Activated T-cell treated with anti-CD3 and anti-CD28 coated beads for 24 hours (primary cell): ENCODE measurements around the gene CCDC51.
"Not testable (repeated sequence)": the region's sequence is repeated elsewhere in the genome, so short reads cannot be mapped to it uniquely, and the experiment has no call there.

ENCODE experiments used
- DNase-seq: peaks from one replicate; pipeline ENCODE4 v3.0.0-alpha.2; 2020; ENCODE audit warnings: low read depth

The CCDC51 gene

DNA sequence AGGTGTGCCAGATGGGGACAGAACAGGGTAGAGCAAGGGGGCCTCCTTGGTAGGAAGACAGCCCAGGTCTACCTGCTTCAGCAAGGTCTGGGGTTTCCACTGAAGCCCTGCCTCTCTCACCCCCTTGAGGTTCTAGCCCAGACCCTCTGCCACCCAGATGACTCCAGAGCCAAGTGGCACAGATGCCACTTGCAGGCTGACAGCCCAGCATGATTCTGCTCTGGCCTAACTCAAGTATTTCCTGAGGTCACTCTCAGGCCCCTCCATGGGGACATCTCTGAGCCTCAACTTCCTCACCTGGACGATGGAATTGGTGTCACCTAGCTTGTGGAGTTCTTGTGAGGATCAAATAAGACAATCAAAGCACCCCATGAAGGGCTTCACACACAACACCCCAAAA is 33.9 kb downstream of the CCDC51 start:
- no peak for DNase-seq

DNA sequence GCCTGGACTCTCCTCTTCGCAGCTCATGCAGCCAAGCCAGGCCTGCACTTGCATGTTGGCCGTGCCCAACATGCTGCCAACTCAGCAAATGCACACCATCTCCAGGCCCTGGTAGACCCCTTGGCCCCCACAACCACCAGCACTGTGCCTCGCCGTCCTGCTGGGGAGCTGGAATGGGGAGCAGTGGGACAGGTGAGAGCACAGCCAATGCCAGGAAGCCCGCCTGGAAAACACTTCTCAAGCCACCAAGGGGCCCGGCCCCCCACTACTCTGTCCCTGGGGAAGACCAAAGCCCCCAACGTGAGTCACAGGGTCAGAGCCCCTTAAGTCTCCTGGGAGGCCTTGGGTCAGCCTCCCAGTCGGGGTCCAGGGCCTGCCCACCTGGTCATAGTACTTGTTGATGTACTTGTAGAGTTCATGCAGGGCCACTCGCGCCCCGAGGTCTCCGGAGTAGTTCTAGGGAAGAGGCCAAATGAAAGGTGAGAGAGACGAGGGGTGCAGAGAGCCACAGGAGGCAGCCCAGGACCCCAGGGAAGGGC is 34.5 kb downstream of the CCDC51 start:
- no peak for DNase-seq

DNA sequence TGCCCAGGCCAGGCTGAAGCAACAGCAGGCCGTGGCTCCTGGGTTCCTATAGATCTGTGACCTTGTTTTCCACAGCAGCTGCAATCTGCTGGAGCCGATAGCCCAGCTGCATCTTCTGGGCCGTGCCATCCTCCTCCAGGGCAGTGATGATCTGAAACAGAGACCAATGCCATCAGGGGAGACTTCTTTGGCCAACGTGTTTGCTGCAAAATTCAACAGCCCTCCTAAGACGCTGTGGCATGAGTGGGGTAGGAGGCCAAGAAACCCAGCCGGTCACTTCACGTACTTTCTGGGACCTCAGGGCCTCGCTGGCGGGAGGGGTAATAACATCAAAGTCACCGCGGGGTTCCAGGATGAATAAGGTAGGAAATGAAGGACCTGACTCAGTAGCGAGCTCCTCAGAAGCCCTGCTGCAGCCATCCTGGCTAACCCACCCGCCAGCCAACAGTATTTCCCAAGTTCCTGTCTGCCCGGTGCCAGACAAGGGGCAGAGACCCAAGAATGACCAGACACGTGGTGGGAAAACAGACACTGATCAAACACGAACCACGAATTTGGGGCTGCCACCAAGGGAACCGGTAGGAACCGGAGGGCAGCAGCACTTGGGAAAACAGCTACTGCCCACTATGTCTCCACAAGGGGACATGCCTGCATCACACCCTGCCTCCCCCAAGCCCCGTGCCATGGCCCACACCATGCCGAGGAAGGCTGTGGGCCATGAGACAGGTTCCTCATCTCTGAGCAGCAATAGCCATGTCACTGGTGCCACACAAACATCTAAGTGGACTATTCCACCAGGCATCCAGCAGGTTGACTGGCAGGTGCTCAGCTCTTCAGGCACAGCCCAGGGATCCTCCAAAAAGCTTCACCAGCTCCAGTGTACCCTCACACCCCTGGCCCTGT is 35.2 kb downstream of the CCDC51 start:
- no peak for DNase-seq

DNA sequence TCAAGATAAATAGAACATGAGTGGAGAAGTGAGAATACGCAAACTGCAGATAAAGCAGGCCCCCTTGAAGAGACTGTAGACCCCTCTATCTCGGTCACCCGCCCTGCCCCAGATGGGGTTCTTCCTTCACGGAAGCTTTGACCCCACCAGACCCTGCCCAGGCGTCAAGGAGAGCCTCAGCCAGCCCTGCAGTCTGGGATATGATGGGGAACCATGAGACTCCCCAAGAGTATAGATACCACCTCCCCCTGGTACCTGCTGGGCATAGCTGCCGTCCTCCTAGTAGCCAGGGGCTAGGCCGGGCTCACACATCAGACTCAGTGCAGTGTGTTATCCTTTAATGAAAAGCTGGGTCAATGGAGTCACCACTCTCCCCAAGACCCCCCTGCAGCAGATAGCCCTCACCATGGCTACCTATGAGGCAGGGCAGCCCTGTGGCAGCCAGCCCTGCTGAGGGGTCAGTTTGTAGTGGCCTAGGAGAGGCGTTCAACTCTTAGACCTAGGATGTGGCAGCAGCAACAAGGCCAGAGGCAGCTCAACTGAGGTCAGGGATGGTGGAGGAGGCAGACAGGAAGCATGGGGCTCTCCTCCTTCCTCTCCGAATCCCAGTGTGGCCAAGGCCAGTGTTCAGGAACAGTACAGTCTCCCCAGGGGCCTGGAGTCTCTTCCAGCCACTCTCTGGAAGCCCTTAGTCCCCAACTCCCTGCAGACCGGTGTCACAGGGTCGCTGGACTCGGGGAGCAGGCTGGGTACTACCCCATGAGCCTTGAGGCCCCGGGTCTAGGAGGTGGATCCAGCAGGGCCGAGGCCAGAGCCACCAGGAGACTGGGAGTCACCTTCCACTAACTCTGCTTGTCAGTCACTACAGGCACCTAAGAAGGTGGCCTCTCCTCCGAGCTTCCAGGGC is 36.1 kb downstream of the CCDC51 start:
- no peak for DNase-seq

DNA sequence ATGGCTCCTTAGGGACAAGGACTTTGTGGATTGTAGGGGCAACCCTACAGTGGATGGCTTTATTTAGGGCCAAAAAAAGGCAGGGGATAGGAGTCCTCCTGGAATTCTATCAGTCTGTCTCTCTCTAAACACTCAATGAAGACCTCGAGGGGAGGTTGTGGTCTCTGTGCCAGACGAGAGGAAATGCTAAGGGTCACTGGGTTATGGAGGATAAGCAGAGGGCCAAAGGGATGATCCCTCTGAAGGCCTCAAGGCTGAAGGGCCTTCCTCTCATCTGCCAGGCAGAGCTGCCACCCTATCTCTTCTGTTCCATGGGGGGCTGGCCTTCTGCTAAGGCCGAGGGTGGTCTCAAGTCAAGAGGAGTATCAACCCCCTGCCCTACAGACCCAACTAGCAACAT is 37.0 kb downstream of the CCDC51 start:
- no peak for DNase-seq

DNA sequence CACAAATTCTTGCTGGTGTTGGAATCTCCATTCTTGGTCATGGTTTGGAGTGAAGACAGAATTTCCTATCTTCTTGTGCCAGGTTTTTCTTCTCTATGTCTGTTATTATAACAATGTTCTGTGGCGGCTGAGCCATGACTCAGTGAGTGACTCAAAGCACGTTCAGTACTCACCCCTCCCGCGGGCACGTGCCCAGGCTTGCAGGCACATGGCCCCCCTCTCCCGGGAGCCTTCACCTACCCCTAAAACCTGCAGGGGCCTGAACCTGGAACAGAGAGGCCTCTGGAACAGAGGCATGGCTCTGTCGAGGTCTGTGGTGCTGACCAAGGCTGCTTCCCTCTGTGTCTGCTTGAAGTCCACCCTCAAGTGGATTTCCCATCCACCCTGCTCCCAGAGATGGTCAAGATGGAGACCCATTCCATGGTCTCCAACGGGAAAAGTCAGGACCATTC is 37.6 kb downstream of the CCDC51 start:
- no peak for DNase-seq

DNA sequence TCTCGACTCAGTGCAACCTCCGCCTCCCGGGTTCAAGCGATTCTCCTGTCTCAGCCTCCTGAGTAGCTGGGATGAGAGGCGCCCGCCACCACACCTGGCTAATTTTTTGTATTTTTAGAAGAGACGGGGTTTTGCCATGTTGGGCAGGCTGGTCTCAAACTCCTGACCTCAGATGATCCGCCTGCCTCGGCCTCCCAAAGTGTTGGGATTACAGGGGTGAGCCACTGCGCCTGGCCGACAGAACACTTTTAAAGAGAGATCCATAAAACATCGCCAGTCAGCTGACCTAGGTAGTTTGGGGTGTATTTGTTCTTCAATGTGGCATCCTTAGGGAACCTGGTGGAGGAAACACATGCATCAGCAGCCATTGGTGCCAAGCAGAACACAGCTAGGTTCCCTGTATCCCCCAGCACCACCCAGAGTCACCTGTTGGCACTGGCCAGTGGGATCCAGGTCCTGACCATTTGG is 38.5 kb downstream of the CCDC51 start:
- DNase-seq = not testable (repeated sequence)

DNA sequence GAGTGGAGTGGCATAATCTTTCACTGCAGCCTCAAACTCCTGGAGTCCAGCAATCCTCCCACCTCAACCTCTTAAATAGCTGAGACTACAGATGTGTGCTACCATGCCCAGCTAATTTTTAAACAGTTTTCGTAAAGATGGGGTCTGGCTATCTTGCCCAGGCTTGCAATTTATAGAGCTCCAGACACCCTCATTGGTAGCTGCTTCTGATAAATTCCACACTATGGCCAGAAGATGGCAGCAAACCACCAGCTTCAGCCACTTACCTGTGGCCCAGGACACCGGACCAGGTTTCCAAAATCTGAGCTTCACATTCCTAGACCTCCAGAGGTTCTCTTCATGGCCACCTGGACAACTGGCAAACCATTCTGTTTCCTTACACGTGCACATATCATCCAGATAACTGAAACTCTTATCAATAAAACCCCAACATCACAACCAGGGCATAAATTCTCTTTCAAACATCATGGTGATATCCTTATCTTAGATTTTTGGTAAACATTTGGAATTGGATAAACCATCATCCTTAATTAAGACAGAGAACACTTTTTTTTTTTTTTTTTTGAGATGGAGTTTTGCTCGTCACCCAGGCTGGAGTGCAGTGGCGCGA is 39.0 kb downstream of the CCDC51 start:
- DNase-seq = peak; percentile 44

DNA sequence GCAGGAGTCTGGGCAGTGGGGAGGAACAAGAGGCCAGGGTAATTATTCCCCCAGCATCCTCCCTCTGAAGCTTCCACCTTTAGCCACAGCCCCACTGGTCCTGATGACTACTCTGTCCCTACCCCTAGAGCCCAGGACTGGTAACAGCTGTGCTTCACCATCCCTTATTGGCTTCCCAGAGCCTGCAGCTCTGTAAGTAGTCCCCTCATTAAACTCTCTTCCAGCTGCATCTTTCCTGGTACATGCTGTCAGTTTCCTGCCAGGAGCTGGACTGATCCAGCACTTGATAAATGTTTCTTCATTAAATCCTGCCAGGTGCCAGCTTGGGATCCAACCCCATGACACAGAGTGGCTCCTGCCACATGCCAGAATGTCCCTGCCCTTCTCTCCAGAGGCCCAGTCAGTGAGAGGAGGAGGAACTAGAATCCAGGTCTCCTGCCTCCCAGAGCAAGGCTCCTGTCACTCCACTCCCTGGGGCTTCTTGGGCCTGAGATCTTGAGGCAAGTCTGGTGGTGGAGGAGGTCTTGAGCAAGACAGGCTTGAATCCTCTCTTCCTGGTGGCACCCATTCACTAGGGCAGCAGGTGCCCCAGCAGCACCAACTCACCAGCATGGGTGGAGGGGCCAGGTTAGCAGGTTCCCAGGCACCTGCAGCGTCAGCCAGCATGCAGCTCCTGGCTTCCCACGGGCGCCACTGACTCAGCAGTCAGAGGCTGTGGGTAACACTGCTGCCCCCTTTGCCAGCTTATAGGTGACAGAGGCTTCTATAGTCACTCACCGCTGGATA is 40.3 kb downstream of the CCDC51 start:
- no peak for DNase-seq

DNA sequence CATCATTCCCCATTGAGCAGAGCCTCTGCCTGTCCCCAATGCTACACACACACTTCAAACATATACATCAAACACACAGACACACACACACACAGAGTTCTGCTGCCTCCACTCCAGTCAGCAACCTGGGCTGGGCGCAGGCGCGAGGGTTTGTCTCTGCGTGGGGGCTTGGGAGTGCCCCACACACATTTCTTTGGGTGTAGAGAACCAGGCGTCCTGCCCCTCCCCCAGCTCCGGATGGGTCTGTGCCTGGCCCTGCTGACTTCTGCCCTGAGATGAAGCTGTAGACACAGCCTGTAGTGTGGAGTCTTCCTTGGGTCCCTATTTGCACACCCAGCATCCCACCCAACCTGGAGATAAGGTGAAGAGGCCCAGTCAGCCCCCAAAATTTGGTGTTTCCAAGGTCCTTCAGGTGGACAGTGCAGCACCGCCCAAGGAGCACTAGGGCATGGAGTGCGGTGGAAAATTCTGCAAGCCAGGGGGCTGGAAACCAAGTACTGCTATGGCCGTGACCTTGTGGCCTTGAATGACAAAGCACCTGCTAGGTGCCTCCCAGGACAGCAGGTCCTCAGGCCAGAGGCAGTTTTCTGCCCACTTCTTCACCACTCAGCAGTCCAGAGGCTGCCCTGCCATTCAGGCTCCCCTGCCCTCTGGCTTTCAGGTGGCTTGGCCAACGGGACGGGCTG is 41.1 kb downstream of the CCDC51 start:
- no peak for DNase-seq

DNA sequence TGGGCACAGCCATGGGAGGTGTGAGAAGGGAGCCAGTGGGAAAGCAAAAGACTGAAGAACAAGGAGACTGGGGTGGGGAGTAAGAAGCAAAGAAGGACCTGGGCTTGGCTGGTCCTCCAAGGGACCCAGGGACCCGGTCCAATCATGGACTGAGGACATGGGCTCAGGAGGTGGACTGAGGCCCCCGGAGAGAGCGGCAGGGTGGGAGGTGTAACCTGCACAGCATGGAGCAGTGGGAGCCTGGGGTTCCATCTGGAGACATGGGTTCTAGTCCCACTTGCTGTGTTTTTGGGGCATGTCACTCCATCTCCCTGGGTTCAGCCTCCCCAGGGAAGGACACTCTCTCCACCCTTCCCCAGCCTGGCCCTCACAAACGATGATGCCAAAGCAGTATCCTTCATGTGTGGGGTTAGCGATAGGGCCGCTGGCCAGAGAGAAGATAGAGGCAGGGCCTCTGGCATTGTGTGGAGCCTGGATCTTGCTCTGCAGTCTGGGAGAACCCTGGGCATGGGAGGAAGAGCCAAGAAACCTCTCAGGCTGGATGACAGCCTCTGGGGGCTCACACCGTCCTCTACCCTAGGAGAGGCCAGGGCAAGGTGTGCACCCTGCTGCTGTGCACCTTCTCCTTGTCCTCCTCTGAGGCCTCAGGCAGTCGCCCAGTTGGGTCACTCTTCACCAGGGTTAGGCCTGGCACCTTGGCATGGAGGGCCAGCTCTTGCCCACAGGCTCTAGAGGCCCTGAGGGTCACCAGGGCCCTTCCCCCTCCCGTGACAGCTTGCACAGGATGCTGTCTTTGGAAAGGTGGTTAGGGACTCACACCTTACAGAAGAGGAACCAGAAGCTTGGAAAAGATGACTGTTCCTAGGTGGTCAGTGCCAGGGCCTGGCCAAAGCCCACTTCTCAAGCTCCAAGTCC is 41.9 kb downstream of the CCDC51 start:
- DNase-seq = no peak

DNA sequence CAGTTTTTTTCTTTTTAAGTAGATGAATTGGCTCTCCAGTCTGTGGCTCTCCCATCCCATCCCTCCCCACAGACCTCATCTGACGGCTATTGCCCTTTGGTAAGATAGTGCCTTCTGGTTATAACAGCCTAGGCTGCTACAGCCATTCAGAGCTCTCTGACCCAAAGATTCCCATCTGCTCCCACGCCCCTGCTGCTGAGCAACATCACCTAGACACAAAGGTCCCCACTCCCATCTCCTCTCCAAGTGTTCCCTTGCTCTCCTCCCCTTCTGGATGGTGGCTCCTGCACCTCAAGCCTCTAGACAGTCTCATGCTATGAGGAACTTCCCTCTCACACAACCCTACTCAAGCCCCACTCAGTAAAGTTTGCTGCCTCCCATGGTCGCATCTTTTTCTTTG is 44.2 kb downstream of the CCDC51 start:
- DNase-seq = no peak

DNA sequence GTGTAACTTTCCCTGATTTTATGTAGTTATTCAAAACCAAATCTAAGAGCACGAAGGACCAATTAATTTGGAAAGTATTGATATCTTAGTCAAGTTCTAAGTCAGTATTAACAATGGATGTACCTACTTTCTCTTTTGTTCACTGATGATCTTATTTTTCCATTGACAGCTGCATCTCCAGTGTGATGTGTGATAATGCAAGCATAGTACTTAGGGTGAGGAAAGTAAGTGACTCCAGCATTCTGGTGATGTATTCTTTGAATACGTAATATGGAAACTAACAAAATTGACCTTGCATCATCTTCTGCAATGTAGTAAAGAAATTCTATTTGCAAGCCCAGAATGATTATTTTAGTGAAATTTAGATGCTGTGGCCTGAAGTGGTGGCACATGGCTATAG is 45.5 kb downstream of the CCDC51 start:
- DNase-seq = no peak

DNA sequence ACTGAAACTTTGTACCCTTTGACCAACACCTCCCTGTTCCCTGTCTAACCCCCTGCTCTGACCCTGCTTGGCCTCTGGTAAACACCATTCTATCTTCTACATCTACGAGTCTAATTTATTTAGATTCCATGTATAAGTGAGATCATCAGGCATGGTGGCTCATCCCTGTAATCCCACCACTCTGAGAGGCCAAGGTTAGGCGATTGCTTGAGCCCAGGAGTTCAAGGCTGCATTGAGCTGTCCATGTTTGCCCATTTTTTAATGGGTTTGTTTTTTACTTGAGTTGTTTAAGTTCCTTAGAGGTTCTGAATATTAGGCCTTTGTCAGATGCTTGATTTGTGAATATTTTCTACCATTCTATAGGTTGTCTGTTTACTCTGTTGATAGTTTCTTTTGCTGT is 51.0 kb downstream of the CCDC51 start:
- no peak for DNase-seq

DNA sequence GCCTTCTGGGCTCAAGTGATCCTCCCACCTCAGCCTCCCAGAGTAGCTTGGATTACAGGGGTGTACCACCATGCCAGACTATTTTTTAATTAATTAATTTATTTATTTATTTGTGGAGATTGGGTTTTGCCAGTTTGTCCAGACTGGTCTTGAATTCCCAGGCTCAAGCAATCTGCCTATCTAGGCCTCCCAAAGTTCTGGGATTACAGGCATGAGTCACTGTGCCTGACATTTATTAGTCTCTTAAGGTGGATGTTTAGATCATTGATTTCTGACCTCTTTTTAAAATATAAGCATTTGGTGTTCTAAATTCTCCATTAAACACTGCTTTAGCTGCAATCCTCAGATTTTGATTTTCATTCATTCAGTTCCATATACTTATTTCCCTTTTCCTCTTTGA is 52.3 kb downstream of the CCDC51 start:
- no peak for DNase-seq
